Panc1 (cell line): Measurements from ENCODE around the gene PPP1R14C.

Experiments
- CTCF ChIP-seq: fragments of 450-650 bp; IDR thresholded peaks from 2 replicates; pipeline ENCODE4 v1.5.1; 2017; ENCODE audit warnings: mild to moderate bottlenecking
- POLR2AphosphoS5 ChIP-seq: IDR thresholded peaks from 2 replicates; pipeline ENCODE4 v1.6.1; 2012; ENCODE audit warnings: mild to moderate bottlenecking, low read depth, low read length, moderate library complexity
- SIN3A ChIP-seq: IDR thresholded peaks from 2 replicates; pipeline ENCODE4 v1.6.1; 2012; ENCODE audit warnings: low read depth, mild to moderate bottlenecking, low read length, moderate library complexity, borderline replicate concordance; ENCODE audit not compliant: insufficient read depth
- TCF7L2 ChIP-seq: IDR thresholded peaks from 2 replicates; pipeline ENCODE4 v1.6.1; 2011; ENCODE audit warnings: mild to moderate bottlenecking, low read depth, low read length, inconsistent platforms
- TF ChIP-seq, protein P1 (sequence below), 2 experiments: IDR thresholded peaks; 2 replicates each; pipeline ENCODE4 v1.6.1; 2011 to 2012; ENCODE audit warnings: low read depth in 2 of 2, control low read depth in 1 of 2, low read length in 1 of 2, mild to moderate bottlenecking in 1 of 2, moderate library complexity in 1 of 2; ENCODE audit not compliant: insufficient read depth in 1 of 2

DNA sequence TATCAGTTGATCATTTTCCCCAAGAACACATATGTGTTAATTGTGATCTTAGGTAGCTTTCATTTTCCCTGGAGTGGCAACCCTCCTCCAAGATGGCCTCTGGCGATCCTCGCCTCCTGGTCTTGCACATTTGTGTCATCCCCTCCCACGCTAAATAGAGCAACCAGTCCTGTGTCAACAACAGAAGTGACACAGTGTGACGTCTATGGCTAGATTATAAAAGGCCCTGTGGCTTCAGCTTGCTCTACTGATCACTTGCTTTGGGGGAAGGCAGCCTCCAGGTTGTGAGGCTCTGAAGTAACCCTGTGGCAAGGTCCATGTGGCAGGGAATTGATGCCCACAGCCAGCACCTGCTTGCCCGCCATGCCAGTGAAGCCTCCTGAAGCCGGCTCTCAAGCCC is 30.6 kb upstream of the PPP1R14C start:
- no peak for TF ChIP-seq CTCF
- no peak for TF ChIP-seq TCF7L2
- no peak for TF ChIP-seq POLR2AphosphoS5
- TF ChIP-seq, protein P1, sequence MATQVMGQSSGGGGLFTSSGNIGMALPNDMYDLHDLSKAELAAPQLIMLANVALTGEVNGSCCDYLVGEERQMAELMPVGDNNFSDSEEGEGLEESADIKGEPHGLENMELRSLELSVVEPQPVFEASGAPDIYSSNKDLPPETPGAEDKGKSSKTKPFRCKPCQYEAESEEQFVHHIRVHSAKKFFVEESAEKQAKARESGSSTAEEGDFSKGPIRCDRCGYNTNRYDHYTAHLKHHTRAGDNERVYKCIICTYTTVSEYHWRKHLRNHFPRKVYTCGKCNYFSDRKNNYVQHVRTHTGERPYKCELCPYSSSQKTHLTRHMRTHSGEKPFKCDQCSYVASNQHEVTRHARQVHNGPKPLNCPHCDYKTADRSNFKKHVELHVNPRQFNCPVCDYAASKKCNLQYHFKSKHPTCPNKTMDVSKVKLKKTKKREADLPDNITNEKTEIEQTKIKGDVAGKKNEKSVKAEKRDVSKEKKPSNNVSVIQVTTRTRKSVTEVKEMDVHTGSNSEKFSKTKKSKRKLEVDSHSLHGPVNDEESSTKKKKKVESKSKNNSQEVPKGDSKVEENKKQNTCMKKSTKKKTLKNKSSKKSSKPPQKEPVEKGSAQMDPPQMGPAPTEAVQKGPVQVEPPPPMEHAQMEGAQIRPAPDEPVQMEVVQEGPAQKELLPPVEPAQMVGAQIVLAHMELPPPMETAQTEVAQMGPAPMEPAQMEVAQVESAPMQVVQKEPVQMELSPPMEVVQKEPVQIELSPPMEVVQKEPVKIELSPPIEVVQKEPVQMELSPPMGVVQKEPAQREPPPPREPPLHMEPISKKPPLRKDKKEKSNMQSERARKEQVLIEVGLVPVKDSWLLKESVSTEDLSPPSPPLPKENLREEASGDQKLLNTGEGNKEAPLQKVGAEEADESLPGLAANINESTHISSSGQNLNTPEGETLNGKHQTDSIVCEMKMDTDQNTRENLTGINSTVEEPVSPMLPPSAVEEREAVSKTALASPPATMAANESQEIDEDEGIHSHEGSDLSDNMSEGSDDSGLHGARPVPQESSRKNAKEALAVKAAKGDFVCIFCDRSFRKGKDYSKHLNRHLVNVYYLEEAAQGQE (IDR thresholded peaks at IDR 0.05; ENCODE audit: insufficient read depth in 1 of 2, low read depth in 2 of 2, low read length in 1 of 2) = no peak
- no peak for TF ChIP-seq SIN3A
